ENCODE data around the gene SYN1.

The SYN1 gene

GRCh38 chrX:47560934-47561658 is 58.6 kb downstream of the SYN1 start, which contains the start of gene ARAF:
TSS of gene ARAF (plus strand) at chrX:47561205. CDS start at chrX:47562968, 1,763 bp downstream.
- peak; percentile 98 for DNase-seq (ENCODE audit: low read depth)
- no peak for TF ChIP-seq CTCF (IDR thresholded peaks at IDR 0.05; ENCODE audit: low read depth, low read length, missing control alignments)

GRCh38 chrX:47560179-47560933 is 59.3 kb downstream of the SYN1 start:
- TF ChIP-seq CTCF (IDR thresholded peaks at IDR 0.05; ENCODE audit: low read depth, low read length, missing control alignments), result no peak
- peak overlapping the region; percentile 58 for H3K4me3 ChIP-seq (ENCODE audit: low read depth, low read length)
- no peak for DNase-seq (ENCODE audit: low read depth)

More at GRCh38 chrX:47560934-47561658, 58.6 kb downstream of the SYN1 start, which contains the start of gene ARAF:
- H3K4me3 ChIP-seq (ENCODE audit: low read depth, low read length), result peak within 1 kb of the TSS; percentile 85

GRCh38 chrX:47558436-47558835 is 61.2 kb downstream of the SYN1 start:
- no peak overlapping the region for H3K4me3 ChIP-seq (ENCODE audit: low read depth, low read length)

GRCh38 chrX:47556045-47556623 is 63.5 kb downstream of the SYN1 start:
- H3K4me3 ChIP-seq (ENCODE audit: low read depth, low read length), result peak overlapping the region; percentile 58
- peak; percentile 86 for DNase-seq (ENCODE audit: low read depth)
- no peak for TF ChIP-seq CTCF (IDR thresholded peaks at IDR 0.05; ENCODE audit: low read depth, low read length, missing control alignments)

More at GRCh38 chrX:47558436-47558835, 61.2 kb downstream of the SYN1 start:
- no peak for DNase-seq (ENCODE audit: low read depth)
- TF ChIP-seq CTCF (IDR thresholded peaks at IDR 0.05; ENCODE audit: low read depth, low read length, missing control alignments), result no peak

- H3K4me3 ChIP-seq (ENCODE audit: low read depth, low read length), result no peak overlapping the region
- TF ChIP-seq CTCF (IDR thresholded peaks at IDR 0.05; ENCODE audit: low read depth, low read length, missing control alignments), result no peak
- DNase-seq (ENCODE audit: low read depth), result no peak
Measured at GRCh38 chrX:47543496-47543895, 76.2 kb downstream of the SYN1 start.

- no peak for TF ChIP-seq CTCF (IDR thresholded peaks at IDR 0.05; ENCODE audit: low read depth, low read length, missing control alignments)
- DNase-seq (ENCODE audit: low read depth), result no peak
- H3K4me3 ChIP-seq (ENCODE audit: low read depth, low read length), result no peak overlapping the region
Measured at GRCh38 chrX:47540754-47541538, 78.7 kb downstream of the SYN1 start.

Data from GM12864 (cell line).